ENCODE measurements around the gene RPP25L. TPM values are rescaled to one million over a fixed set of nuclear protein-coding genes. Genes with fewer than 3 reads are reported as not detected.

RPP25L gene
- polyA plus RNA-seq, 1 of the 3 experiments (the other 2 are of a cell fraction): 47.6 TPM

- no peaks in the 10 kb centered on the region for H3K79me2 ChIP-seq (ENCODE audit: insufficient read depth)
- CTCF ChIA-PET: interaction anchor here (1.0 to 9.8 kb wide), 6 partner anchors 16 to 207 kb away, joined by 3 to 507 read pairs (median 10); no protein-coding TSS in a partner anchor
- no peak for TF ChIP-seq TCF12 (IDR thresholded peaks at IDR 0.05)
- TF ChIP-seq EP300 (IDR thresholded peaks at IDR 0.05; ENCODE audit: borderline replicate concordance in 1 of 2, low read depth in 1 of 2, low read length in 1 of 2): no peak
- TF ChIP-seq CHD2 (IDR thresholded peaks at IDR 0.05; ENCODE audit: low read length, partially characterized antibody): no peak
- no peak for TF ChIP-seq PBX3 (IDR thresholded peaks at IDR 0.05)
- no peak for TF ChIP-seq REST (IDR thresholded peaks at IDR 0.05; ENCODE audit: low read depth, low read length)
- no peak for TF ChIP-seq SIN3A (IDR thresholded peaks at IDR 0.05; ENCODE audit: borderline replicate concordance, low read depth, low read length)
- TF ChIP-seq CTCF (IDR thresholded peaks at IDR 0.05): no peak
- TF ChIP-seq GABPA (IDR thresholded peaks at IDR 0.05; ENCODE audit: low read depth): no peak
- no peak for TF ChIP-seq TEAD4 (IDR thresholded peaks at IDR 0.05; ENCODE audit: borderline replicate concordance, insufficient read depth)
- TF ChIP-seq RCOR1 (IDR thresholded peaks at IDR 0.05; ENCODE audit: low read length): no peak
- TF ChIP-seq NFIC (IDR thresholded peaks at IDR 0.05; ENCODE audit: borderline replicate concordance): no peak
- TF ChIP-seq NRF1 (IDR thresholded peaks at IDR 0.05; ENCODE audit: low read depth, low read length): no peak
- no peak for TF ChIP-seq USF2 (IDR thresholded peaks at IDR 0.05; ENCODE audit: borderline replicate concordance, low read depth, low read length)
- TF ChIP-seq ZBTB33 (IDR thresholded peaks at IDR 0.05; ENCODE audit: borderline replicate concordance, low read depth): no peak
- H3K27ac ChIP-seq (ENCODE audit: low read depth in 2 of 2, low read length in 1 of 2): no peak overlapping the region
- peaks cover 0 to 68% of the 10 kb centered on the region in 2 experiments; a peak in 2 of 4 replicates for H3K4me1 ChIP-seq (ENCODE audit: control insufficient read depth in 1 of 2, insufficient read depth in 2 of 2, low read depth in 1 of 2, low read length in 1 of 2)
- H3K4me2 ChIP-seq: no peak overlapping the region
- no peak overlapping the region for H3K4me3 ChIP-seq (ENCODE audit: low read depth in 2 of 2, low read length in 1 of 2)
- no peaks in the 10 kb centered on the region for H3F3A ChIP-seq (replicated peaks; ENCODE audit: insufficient read depth)
- H3K27me3 ChIP-seq (ENCODE audit: insufficient read depth): peaks cover 50% of the 10 kb centered on the region
- H3K9me3 ChIP-seq: no peaks in the 10 kb centered on the region
- no peaks in the 10 kb centered on the region for H3K36me3 ChIP-seq (replicated peaks in 1 of 2; ENCODE audit: control insufficient read depth in 1 of 2, insufficient read depth in 2 of 2, low read length in 1 of 2)
- no peak overlapping the region for H2AFZ ChIP-seq (ENCODE audit: low read depth)
- no peak overlapping the region for H3K9ac ChIP-seq
- 38% methylated on average over 1 of the region's 2 CpGs for WGBS (ENCODE audit: low lambda C conversion rate)
- H3K9me2 ChIP-seq: no peaks in the 10 kb centered on the region
- DNase-seq: no peak
- H4K20me1 ChIP-seq (ENCODE audit: insufficient read depth): 0 out of 2 replicates have a peak, but pooled peaks cover 4% of the 10 kb centered on the region
- POLR2A ChIA-PET: interaction anchor here (0.5 to 1.8 kb wide), 2 partner anchors 9 to 239 kb away, joined by 3 to 10 read pairs; no protein-coding TSS in a partner anchor
Measured at GRCh38 chr9:34587271-34587670, 24.6 kb downstream of the RPP25L start.
